NCI-H345 (cell line): ENCODE data around the gene SLC12A7.

Experiments used
- DNase-seq: peaks from one replicate; lab custom pipeline; 2025; lab: John Stamatoyannopoulos, UW

The SLC12A7 gene

GRCh38 chr5:1125030-1125357, 13.1 kb upstream of the SLC12A7 start:
- peak; percentile 16 for DNase-seq

- DNase-seq = no peak
Measured at GRCh38 chr5:1124205-1125029, 12.6 kb upstream of the SLC12A7 start.

- no peak for DNase-seq
Measured at GRCh38 chr5:1123418-1124147, 11.7 kb upstream of the SLC12A7 start.

- DNase-seq = no peak
Measured at GRCh38 chr5:1122511-1123294, 10.8 kb upstream of the SLC12A7 start.

GRCh38 chr5:1121891-1122290, 10.0 kb upstream of the SLC12A7 start:
- no peak for DNase-seq

GRCh38 chr5:1121044-1121443, 9.2 kb upstream of the SLC12A7 start:
- DNase-seq = no peak

- DNase-seq = no peak
Measured at GRCh38 chr5:1120236-1120999, 8.6 kb upstream of the SLC12A7 start.

- no peak for DNase-seq
Measured at GRCh38 chr5:1119312-1119831, 7.5 kb upstream of the SLC12A7 start.

- DNase-seq = peak; percentile 54
Measured at GRCh38 chr5:1118738-1119137, 6.9 kb upstream of the SLC12A7 start.

GRCh38 chr5:1118231-1118698, 6.4 kb upstream of the SLC12A7 start:
- peak; percentile 81 for DNase-seq

- DNase-seq = no peak
Measured at GRCh38 chr5:1116977-1117376, 5.1 kb upstream of the SLC12A7 start.

GRCh38 chr5:1116109-1116740, 4.4 kb upstream of the SLC12A7 start:
- no peak for DNase-seq

GRCh38 chr5:1115123-1115815, 3.4 kb upstream of the SLC12A7 start:
- no peak for DNase-seq

GRCh38 chr5:1113805-1114586, 2.1 kb upstream of the SLC12A7 start:
- no peak for DNase-seq

GRCh38 chr5:1113332-1113690, 1.4 kb upstream of the SLC12A7 start:
- no peak for DNase-seq

- no peak for DNase-seq
Measured at GRCh38 chr5:1112596-1113331, 901 bp upstream of the SLC12A7 start.

GRCh38 chr5:1111241-1111726, 579 bp downstream of the SLC12A7 start:
- peak; percentile 17 for DNase-seq

- DNase-seq = no peak
Measured at GRCh38 chr5:1110307-1111240, 1.3 kb downstream of the SLC12A7 start.
